Femur (tissue), 1 donor: Measurements from ENCODE around the gene SCN9A.
"Not testable (repeated sequence)": the region's sequence is repeated elsewhere in the genome, so short reads cannot be mapped to it uniquely, and the experiment has no call there.

Source experiments
- DNase-seq: peaks from one replicate; pipeline ENCODE4 v3.0.0-alpha.2; 2017

SCN9A gene

DNA sequence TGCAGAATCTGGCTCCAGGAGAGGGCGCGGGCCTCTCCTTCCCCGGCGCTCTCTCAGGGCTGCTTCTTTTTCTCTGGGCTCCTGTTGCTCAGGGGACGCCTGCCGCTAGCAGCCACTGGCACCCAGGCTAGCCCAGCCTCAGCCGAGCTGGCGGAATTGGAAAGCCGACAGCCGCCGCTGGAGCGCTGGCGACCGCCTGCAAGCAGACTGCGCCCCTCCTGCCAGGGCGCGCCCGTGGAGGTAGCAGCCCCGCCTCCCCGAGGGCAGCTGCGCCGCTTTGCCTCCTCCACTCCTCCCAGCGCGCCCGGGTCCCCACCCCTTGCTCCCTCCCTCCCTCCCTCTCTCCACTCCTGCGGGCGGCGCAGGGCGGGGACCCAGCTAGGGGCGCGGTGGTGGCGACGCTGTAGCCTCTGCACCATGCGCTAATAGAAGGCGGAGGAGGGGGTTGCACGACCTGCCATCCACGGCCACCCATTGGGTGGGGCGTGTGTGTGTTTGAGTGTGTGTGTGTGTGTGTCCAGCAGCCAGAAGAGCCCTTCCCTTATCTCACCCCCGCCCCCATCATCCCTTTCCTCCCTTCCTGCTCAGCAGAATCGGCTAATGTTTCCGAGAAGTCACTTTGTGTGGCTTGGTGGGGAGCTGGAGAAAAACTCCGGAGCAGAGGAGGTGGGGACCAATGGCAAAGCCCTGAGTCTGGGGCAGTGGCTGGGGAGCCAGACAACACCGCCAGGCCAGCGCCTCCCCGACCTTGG is at the start of gene SCN9A:
TSS of gene SCN9A (minus strand) at position 209 of the 752 bp plus-strand sequence. CDS start 64,188 bp downstream, outside the sequence.
- DNase-seq: peak; percentile 88

GRCh38 chr2:166424841-166425240 is 49.1 kb upstream of the SCN9A start:
- DNase-seq: no peak

GRCh38 chr2:166419616-166419934 is 43.8 kb upstream of the SCN9A start:
- no peak for DNase-seq

DNA sequence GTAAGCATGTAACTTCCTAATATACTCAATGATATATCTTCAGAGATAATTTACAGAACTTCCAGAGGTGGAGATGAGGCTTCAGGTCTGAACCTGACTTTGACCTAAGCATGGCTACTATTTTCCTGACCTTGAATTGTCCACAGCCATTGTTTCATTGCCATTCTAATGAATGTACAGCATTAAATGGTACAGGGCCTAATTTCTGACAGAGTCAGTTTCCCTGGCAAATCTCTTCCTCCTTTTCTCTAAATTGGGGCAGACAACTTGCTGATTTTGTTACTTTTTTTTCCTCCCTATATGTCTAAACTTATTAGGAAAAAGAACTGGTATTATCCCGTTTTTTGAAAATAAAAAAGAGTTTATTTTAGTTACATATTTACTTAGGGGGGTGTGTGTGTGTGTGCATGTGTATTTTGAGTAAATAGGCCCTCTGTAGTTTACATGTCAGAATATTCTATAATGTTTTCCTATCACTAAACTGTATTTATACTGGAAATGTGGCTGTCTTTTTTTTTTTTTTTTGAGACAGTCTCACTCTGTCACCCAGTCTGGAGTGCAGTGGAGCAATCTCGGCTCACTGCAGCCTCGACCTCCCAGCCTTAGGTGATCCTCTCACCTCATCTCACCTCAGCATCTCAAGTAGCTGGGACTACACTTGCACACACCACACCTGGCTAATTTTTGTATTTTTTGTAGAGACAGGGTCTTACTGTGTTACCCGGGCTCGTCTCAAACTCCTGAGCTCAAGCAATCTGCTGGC is 43.3 kb upstream of the SCN9A start:
- no peak for DNase-seq

DNA sequence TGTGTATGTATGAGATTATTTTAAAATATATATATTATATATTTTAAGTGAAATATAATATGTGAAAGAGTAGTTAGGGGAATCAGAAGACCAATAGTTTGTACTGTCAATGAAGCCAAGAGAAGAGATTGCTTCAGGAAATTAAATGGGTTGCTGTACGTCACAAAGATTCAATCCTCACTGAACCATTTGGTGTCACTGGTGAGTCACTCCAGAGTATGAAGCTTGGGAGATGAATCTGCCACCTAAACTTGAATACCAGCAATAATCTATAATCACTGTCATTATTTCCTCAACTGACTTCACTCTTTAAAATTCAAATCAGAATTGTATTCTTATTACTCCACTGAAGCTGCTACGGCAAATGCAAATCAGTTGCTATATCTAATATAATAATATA is 41.9 kb upstream of the SCN9A start:
- DNase-seq: no peak

- DNase-seq: no peak
Measured at GRCh38 chr2:166413255-166413654, 37.5 kb upstream of the SCN9A start.

DNA sequence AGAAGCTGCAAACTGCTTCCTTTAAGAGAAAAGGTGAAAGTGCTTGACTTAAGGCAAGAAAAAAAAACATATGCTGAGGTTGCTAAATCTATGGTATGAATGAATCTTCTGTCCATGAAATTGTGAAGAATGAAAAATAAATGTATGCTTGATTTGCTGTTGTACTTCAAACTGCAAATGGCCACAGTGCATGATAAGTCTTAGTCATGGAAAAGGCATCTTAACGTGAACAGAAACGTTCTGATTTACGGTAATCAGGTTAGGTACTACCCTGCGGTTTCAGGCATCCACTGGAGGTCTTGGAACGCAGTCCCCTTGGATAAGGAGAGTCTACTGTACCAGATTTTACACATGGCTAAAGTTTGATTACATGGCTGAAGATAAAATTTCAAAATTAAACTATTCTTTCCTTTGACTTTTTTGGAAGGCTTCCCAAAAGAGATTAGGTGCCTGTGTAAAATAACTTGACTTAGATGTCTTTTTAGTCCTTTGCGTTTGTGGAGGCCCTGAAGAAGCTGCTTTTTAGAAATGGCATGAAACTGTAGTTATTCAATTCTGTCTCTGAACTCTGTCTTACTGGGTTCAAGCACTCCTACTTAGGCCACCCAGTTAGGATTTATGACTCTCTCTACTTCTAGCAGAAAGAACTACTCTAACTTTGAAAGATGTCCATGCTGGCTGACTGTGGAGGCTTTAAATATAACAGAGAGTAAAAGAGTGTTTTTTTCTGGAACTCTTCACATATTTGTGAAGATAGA is 35.9 kb upstream of the SCN9A start:
- DNase-seq: no peak

DNA sequence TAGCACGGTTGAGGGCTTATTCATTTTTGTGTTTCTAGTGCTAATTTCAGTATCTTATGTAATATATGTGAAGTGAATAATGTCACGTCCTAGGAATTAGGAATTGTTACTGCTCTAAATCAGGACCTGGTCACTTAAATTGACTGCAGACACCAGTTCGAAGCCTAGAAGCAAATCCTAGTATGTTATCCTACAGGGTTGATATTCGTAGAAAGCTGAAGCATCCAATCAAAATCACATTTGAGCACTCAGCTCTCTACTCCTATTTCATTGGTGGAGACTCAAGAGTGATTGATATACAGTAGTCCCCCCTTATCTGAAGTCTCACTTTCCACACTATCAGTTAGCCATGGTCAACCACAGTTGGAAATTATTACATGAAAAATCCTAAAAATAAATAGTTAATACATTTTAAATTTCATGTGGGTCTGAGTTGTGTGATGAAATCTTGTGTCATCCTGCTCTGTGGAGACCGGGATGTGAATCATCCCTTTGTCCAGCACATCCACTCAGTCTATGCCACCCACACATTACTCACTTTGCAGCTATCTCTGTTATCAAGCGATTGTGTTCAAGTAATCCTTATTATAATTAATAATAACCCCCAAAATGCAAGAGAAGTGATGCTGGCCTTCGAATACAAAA is 35.2 kb upstream of the SCN9A start:
- no peak for DNase-seq

- DNase-seq: not testable (repeated sequence)
Measured at GRCh38 chr2:166407746-166408145, 32.0 kb upstream of the SCN9A start.

- no peak for DNase-seq
Measured at GRCh38 chr2:166406374-166406773, 30.6 kb upstream of the SCN9A start.

- DNase-seq: no peak
Measured at GRCh38 chr2:166405569-166405926, 29.8 kb upstream of the SCN9A start.

- DNase-seq: no peak
Measured at GRCh38 chr2:166404831-166405568, 29.3 kb upstream of the SCN9A start.

GRCh38 chr2:166394245-166394644 is 18.5 kb upstream of the SCN9A start:
- DNase-seq: no peak

GRCh38 chr2:166393008-166393407 is 17.3 kb upstream of the SCN9A start:
- DNase-seq: no peak

DNA sequence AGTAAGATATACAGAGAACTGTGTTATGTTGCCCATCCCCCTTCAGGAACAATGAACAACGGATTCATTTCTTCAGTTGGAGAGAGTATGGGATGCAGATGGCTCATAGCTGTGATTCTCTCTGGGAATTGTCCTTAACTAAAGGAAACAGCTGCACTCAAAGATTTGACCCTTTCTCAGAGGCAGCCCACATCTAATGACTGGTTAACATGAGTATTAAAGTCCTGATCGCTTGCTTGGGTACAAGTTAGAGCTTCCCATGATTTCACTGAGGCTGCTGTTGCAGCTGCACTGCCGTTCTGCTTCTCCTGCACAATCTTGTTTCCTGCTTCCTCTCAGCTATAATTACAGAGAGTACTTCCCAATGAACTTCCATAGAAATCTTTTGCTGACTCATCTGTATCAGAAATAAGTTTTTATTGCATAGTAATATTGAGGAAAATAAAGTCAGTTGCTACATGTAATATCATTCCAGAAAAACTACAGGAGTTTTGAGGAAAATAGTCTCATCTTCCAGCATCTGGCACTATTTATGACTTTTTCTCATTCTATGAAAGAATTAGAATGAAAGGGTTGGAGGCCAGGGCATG is 12.8 kb upstream of the SCN9A start:
- peak; percentile 39 for DNase-seq

DNA sequence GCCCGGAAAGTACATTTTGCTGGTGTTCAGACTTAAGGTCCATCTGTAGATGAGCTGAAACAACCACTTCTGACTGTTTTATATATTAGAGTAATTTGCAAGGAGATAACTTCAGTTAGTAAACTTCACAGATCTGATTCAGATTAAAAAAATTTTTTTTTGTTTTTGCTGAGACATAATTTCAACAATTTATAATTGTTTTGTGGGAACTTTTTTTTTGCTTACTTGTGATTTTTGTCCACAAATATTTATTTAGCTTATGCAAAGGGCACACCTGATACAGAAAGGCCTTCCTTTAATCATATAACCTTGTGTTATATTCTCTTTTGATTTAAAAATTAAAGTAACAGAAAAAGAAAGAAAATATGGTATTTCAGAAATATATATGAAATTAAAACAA is 9.6 kb upstream of the SCN9A start:
- no peak for DNase-seq

GRCh38 chr2:166384774-166385173 is 9.0 kb upstream of the SCN9A start:
- no peak for DNase-seq

- DNase-seq: no peak
Measured at GRCh38 chr2:166382448-166382847, 6.7 kb upstream of the SCN9A start.

DNA sequence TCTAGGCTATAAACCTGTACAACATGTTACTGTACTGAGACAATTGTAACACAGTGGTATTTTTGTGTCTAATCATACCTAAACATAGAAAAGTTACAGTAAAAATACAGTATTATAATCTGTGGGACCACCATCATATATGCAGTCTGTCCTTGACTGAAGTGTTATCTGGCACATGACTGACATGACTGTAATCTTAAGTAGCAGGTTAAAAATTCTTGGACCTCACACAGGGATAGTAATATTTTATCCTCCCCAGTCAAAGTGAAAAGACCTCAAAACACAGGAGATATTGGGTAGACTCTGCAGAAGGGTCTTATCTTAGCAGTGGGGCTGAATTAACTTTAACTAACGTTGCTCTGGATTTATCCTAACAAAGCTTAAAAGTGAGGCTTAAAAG is 4.9 kb upstream of the SCN9A start:
- no peak for DNase-seq

- DNase-seq: no peak
Measured at GRCh38 chr2:166376873-166377272, 1.1 kb upstream of the SCN9A start.

- no peak for DNase-seq
Measured at GRCh38 chr2:166376488-166376828, 714 bp upstream of the SCN9A start.

- DNase-seq: peak; percentile 46
Measured at GRCh38 chr2:166375195-166375735, 479 bp downstream of the SCN9A start.
